HUES64 (cell line): ENCODE measurements around the gene PPIL6. TPM values are rescaled to one million over a fixed set of nuclear protein-coding genes. Genes with fewer than 3 reads are reported as not detected.

Experiments
- H3K27ac ChIP-seq: 2 replicates; pipeline ENCODE4 v1.7.0; 2013; ENCODE audit warnings: low read depth, low read length, inconsistent platforms
- H3K27me3 ChIP-seq: 2 replicates; pipeline ENCODE4 v1.6.1; 2013; ENCODE audit warnings: mild to moderate bottlenecking, low read length; ENCODE audit not compliant: insufficient read depth
- H3K36me3 ChIP-seq: 2 replicates; pipeline ENCODE4 v1.6.1; 2013; ENCODE audit warnings: mild to moderate bottlenecking, low read length; ENCODE audit not compliant: insufficient read depth
- H3K4me1 ChIP-seq: 2 replicates; pipeline ENCODE4 v1.6.1; 2013; ENCODE audit warnings: mild to moderate bottlenecking, low read length, moderate library complexity; ENCODE audit not compliant: insufficient read depth
- H3K4me3 ChIP-seq: 2 replicates; pipeline ENCODE4 v1.5.1; 2013; ENCODE audit warnings: mild to moderate bottlenecking, low read length, moderate library complexity
- H3K9ac ChIP-seq: 2 replicates; pipeline ENCODE4 v1.6.1; 2013; ENCODE audit warnings: mild to moderate bottlenecking, low read depth, low read length
- H3K9me3 ChIP-seq: 2 replicates; pipeline ENCODE4 v1.6.1; 2013; ENCODE audit warnings: low read depth, low read length; ENCODE audit not compliant: insufficient read depth
- WGBS: fragments of 150-250, 120-280 bp; methylation state at CpG from one replicate; pipeline ENCODE4 v1.1.7; 2013; ENCODE audit warnings: missing lambda C conversion rate; 5-methylcytosine and 5-hydroxymethylcytosine counted together
- polyA plus RNA-seq, 2 experiments: library from polyadenylated mRNA; stranded (reverse); fragments of 50-300 nt; gene quantifications; one replicate each; pipeline ENCODE4 v1.2.3, GENCODE V29; 2013

PPIL6 gene
- polyA plus RNA-seq (2013, experiment 1 of 2), result 0.65 TPM
- 1.6 TPM for polyA plus RNA-seq (2013, experiment 2 of 2)

GRCh38 chr6:109440331-109441068 lies at the start of gene PPIL6, which contains the start of gene SMPD2:
PPIL6 (minus strand) TSS chr6:109440628; CDS start chr6:109440590, 38 bp downstream.
SMPD2 (plus strand) TSS chr6:109440724; CDS start chr6:109441122, 398 bp downstream.
- Histone ChIP-seq H3K9ac (peak within 1 kb of the TSS; percentile 76), H3K36me3 (peaks cover 34% of the 10 kb centered on the region), H3K4me3 (peak within 1 kb of the TSS; percentile 81), H3K27ac (peak within 1 kb of the TSS; percentile 71), H3K9me3 (no peaks in the 10 kb centered on the region), H3K27me3 (peaks cover 13% of the 10 kb centered on the region; the same call in 1 of the 2 replicates), H3K4me1 (peaks cover 9% of the 10 kb centered on the region; the same call in 1 of the 2 replicates)
- WGBS, result under 1% methylated on average over 102 of the region's 102 CpGs

- Histone ChIP-seq H3K9ac (no peak overlapping the region), H3K27ac (no peak overlapping the region), H3K27me3 (no peaks in the 10 kb centered on the region; the same call in 1 of the 2 replicates), H3K4me3 (no peak overlapping the region), H3K36me3 (no peaks in the 10 kb centered on the region), H3K4me1 (peaks cover 28% of the 10 kb centered on the region), H3K9me3 (no peaks in the 10 kb centered on the region)
Measured at GRCh38 chr6:109488001-109488400, 47.6 kb upstream of the PPIL6 start.

DNA sequence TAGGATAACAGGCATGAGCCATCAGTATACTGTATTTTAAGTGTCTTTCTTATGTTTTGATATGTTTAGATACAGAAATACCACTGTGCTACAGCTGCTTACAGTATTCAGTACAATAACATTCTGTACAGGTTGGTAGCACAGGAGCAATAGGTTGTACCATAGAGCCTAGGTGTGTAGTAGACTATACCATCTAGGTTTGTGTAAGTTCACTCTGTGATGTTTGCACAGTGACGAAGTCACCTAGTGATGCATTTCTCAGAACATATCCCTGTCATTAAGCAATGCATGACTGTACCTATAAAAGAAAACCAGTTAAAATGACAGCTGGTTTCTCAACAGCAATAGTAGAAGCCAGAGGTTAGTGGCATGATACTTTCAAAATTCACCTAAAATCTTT lies 45.6 kb upstream of the PPIL6 start:
- WGBS, result 94% methylated on average over 1 of the region's 1 CpG
- Histone ChIP-seq H3K9me3 (no peaks in the 10 kb centered on the region), H3K4me3 (no peak overlapping the region), H3K4me1 (peaks cover 24% of the 10 kb centered on the region), H3K27ac (no peak overlapping the region), H3K9ac (no peak overlapping the region), H3K36me3 (peaks cover 10% of the 10 kb centered on the region), H3K27me3 (no peaks in the 10 kb centered on the region; the same call in 1 of the 2 replicates)

- Histone ChIP-seq H3K36me3 (peaks cover 17% of the 10 kb centered on the region), H3K4me1 (peaks cover 24% of the 10 kb centered on the region), H3K4me3 (no peak overlapping the region), H3K9me3 (no peaks in the 10 kb centered on the region), H3K27me3 (no peaks in the 10 kb centered on the region; the same call in 1 of the 2 replicates), H3K27ac (no peak overlapping the region), H3K9ac (no peak overlapping the region)
- 92% methylated on average over 3 of the region's 3 CpGs for WGBS
Measured at GRCh38 chr6:109485266-109485935, 45.0 kb upstream of the PPIL6 start.

- Histone ChIP-seq H3K4me3 (peak overlapping the region; percentile 71; the same call in 1 of the 2 replicates), H3K36me3 (peaks cover 26% of the 10 kb centered on the region), H3K27ac (no peak overlapping the region), H3K9me3 (no peaks in the 10 kb centered on the region), H3K27me3 (no peaks in the 10 kb centered on the region; the same call in 1 of the 2 replicates), H3K9ac (no peak overlapping the region), H3K4me1 (peaks cover 30% of the 10 kb centered on the region)
- WGBS, result 91% methylated on average over 2 of the region's 3 CpGs
Measured at GRCh38 chr6:109484122-109484521, 43.7 kb upstream of the PPIL6 start.

- Histone ChIP-seq H3K36me3 (peaks cover 29% of the 10 kb centered on the region), H3K4me3 (peak overlapping the region; percentile 71), H3K4me1 (peaks cover 34% of the 10 kb centered on the region), H3K27ac (no peak overlapping the region), H3K9me3 (no peaks in the 10 kb centered on the region), H3K27me3 (no peaks in the 10 kb centered on the region; the same call in 1 of the 2 replicates), H3K9ac (no peak overlapping the region)
- 0% methylated on average over 3 of the region's 6 CpGs for WGBS
Measured at GRCh38 chr6:109483735-109484057, 43.3 kb upstream of the PPIL6 start.

DNA sequence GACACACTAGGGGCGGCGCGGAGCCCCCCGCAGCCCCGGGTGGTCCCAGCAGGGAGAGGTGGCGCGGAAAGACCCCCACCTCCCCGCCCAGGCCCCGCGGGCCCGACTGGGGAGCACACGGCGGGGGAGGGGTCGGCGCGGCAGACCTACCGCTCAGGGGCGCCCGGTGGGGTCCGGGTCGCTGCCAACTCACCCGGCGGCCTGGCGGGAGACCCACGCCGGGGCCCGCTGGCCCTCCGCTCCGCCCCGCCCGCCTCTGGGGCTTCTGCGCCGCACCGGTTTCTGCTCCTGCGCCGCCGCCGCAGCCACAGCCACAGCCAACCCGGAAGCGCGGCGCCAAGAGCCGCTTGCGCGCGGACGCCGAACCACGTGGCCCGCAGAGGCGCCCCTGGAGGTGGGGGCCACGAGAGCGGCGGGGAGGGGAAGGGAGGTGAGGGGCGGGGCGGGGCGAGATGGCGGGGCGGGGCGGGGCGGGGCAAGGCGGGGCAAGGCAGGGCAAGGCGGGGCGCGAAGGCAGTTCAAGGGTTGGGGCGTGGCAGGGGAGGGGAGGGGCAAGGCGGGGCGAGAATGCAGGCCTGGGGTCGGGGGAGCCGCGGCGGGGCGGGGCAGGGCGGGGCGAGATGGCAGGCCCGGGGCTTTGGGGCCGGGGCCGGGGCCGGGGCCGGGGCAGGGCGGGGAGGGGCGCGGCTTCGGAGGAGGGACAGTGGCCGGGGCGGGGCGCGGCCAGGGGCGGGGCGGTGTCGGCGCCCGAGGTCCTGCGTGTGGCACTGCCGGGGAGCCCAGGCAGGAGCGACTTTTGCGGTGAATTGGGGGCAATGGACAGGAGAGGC lies 42.7 kb upstream of the PPIL6 start, which contains the start of gene ZBTB24:
ZBTB24 (minus strand) TSS at position 315 of the 830 bp plus-strand sequence. CDS start 1,193 bp downstream, outside the sequence.
- under 1% methylated on average over 74 of the region's 97 CpGs for WGBS
- Histone ChIP-seq H3K9ac (peak within 1 kb of the TSS; percentile 81), H3K27me3 (no peaks in the 10 kb centered on the region; the same call in 1 of the 2 replicates), H3K4me1 (peaks cover 40% of the 10 kb centered on the region), H3K4me3 (peak within 1 kb of the TSS; percentile 90), H3K9me3 (no peaks in the 10 kb centered on the region), H3K27ac (peak within 1 kb of the TSS; percentile 68), H3K36me3 (peaks cover 35% of the 10 kb centered on the region)

DNA sequence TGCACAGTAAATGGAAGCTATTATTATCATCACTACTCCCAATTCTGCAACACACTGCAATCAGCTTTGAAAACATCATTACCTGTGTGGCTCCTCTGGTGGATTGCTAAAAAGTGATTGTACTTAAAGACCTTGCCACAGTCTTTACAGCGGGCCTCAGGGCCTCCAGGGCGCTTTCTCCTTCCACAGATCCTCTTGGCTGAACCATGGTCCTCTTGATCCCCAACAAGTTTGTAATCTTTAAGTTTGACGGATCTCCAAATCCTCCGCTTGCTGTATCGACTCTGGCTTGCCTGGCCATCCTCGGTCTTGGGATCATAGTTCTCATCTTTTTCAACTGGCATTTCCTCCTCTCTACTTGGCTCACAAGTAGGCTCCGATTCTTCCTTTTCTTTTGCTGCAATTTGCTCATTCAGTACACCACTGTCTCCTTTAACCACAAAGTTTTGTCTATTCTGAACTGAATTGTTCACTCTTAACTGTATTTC lies 40.6 kb upstream of the PPIL6 start:
- H3K27ac ChIP-seq, result no peak overlapping the region
- H3K27me3 ChIP-seq, result no peaks in the 10 kb centered on the region; the same call in 1 of the 2 replicates
- peaks cover 55% of the 10 kb centered on the region for H3K36me3 ChIP-seq
- H3K4me3 ChIP-seq, result peak overlapping the region; percentile 41
- WGBS, result 94% methylated on average over 7 of the region's 7 CpGs
- H3K9ac ChIP-seq, result no peak overlapping the region
- H3K4me1 ChIP-seq, result peaks cover 48% of the 10 kb centered on the region
- no peaks in the 10 kb centered on the region for H3K9me3 ChIP-seq

- Histone ChIP-seq H3K27ac (no peak overlapping the region), H3K4me1 (peaks cover 45% of the 10 kb centered on the region), H3K4me3 (peak overlapping the region; percentile 39), H3K9me3 (no peaks in the 10 kb centered on the region), H3K9ac (0 out of 2 replicates have a peak overlapping the region, but pooled peaks have one; percentile 22), H3K27me3 (no peaks in the 10 kb centered on the region; the same call in 1 of the 2 replicates), H3K36me3 (peaks cover 74% of the 10 kb centered on the region)
- WGBS, result 96% methylated on average over 4 of the region's 5 CpGs
Measured at GRCh38 chr6:109478841-109479624, 38.6 kb upstream of the PPIL6 start.
